HG03095 (cell line): Measurements from ENCODE around the gene PDPN.
"Not testable (repeated sequence)": the region's sequence is repeated elsewhere in the genome, so short reads cannot be mapped to it uniquely, and the experiment has no call there.

Experiments
- ATAC-seq: cut with Tn5 transposase; IDR thresholded peaks from one replicate; pipeline ENCODE4 v1.9.1; 2021; ENCODE audit warnings: moderate library complexity; ENCODE audit not compliant: unreplicated experiment

Gene PDPN

GRCh38 chr1:13583595-13583965 is at the start of gene PDPN:
Gene PDPN, plus strand, starts transcription at chr1:13583832. Its CDS starts 202 bp downstream, at chr1:13584034.
- no peak for ATAC-seq

DNA sequence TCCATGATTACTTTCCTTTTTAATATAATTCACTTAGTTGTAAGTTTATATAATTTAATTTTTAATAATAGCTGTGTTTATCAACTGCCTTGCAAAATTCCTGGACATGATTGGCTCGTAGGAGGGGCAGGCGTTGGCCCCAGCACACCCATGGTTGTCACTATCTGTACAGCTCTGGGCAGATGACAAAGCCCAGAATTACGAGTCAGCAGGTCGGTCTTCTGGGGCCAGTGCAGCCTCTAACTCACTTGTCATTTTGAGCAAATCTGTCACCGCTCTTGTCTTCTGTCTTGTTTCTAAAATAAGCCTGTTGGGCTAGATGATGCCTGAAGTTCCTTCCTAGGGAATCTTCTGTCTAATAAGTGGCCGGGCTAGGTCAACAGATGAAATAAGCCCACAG is 48.4 kb upstream of the PDPN start:
- ATAC-seq, result no peak

GRCh38 chr1:13536571-13536970 is 47.1 kb upstream of the PDPN start:
- ATAC-seq, result no peak

- no peak for ATAC-seq
These were observed 44.8 kb upstream of the PDPN start for GRCh38 chr1:13538832-13539231.

DNA sequence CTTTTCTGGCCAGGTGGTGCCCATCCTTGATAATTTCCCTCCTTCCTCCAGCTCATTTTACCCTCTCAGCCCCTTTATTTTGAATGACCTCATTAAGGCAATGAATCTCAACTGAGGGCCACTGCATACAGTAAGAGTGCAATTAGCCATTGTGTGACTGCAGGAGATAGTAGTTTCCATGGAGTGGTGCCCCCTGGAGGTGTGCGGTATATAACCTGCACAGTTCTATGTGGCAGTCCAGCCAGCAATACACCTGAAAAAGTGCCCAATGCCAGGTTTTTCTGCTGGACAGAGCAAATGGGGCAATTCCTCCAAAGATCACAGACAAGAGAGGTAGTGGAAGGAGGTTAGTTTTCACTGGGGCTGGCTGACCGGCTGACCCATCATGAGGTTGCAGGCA is 43.9 kb upstream of the PDPN start:
- ATAC-seq, result no peak

DNA sequence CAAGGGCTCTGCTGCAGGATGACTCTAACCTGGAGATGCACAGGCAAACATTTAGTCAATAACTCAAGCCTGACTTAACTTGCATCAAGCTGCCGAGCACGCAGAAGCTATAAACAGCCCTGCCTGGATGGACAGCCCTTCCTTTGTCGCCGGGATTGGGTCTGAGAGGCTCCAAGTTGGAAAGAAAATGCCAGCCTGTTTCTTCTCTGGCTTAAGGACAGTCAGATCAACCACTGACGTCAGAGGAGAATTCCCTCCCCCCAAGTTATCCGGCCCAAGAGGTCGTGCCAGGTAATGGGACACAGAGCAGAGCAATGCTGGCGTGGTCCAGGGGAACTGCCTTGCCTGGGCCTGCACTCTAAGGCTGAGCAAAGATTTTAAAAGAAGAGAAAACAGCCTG is 42.8 kb upstream of the PDPN start:
- no peak for ATAC-seq

GRCh38 chr1:13541435-13542215 is 42.0 kb upstream of the PDPN start:
- no peak for ATAC-seq

DNA sequence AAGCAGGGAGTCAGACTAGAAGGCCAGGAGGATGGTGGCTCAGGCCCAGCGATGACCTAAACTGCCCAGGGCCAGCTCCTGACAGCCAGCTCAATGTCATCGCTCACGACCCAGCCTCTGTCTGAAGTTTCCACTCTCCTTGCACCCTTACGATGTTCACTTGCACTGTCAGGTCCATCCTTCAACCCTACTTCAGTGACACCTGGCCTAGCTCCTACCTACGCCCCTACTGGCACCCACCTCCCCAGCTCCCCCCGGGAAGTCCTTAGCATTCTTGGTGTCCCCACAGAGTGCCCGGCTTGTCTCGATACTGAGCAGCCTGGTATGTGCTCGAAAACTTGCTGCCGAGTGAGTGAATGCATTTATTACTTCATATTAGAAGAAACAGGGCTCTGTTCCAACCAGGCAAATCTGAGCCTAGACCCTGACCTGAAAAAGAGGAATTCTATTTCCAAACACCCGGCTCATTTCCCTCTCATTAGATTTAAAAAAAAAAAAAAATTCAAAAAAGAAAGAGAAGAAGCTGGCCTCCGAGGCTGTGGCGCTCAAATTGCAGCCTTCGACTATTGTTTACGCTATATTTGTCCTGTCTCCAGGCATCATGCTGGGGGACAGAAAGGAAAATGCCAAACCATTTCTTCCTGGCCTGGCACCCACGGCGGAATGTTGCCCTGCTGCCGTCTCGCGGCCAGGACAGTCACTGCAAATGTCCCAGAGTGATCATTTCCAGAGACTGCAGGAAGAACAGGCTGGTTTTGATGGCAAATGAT is 40.0 kb upstream of the PDPN start:
- ATAC-seq, result no peak

DNA sequence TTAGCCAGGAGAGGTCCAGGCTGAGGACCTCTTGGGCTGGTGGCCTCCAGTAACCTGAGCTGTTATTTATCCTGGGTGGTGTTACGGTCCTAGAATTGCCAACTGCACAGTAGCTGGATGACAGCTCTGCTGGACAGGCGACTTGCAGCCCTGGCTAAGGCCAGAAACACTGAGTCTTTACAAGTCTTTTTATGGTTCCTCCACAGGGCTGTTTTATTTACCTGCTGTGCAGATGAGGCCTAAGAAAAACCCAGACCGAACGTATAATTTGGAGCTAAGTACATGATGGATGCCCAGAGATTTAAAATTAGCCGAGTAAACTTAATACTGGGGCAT is 39.4 kb upstream of the PDPN start:
- no peak for ATAC-seq

GRCh38 chr1:13546791-13547190 is 36.8 kb upstream of the PDPN start:
- ATAC-seq, result no peak

- ATAC-seq, result no peak
These were observed 35.4 kb upstream of the PDPN start for GRCh38 chr1:13548281-13548680.

- ATAC-seq, result no peak
These were observed 34.6 kb upstream of the PDPN start for GRCh38 chr1:13549021-13549420.

- ATAC-seq, result no peak
These were observed 34.1 kb upstream of the PDPN start for GRCh38 chr1:13549521-13549920.

DNA sequence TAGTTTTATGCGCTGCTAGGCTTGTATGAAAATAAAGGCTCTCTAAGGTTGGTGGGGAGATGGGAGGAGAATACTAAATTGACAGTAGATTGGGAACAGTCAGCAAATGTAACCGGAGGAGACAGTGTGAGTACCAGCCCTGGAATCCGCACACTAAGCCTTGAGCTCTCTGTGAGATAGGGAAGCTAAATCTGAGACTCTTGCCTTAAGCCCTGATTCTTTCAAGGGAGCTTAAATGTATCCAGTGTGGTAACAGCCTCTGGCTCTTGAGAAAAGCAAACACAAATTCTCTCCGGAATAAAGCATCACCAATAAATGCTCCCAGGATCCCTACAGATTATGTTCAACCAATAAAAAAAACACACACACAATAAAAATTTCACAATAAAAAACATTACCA is 33.0 kb upstream of the PDPN start:
- ATAC-seq, result no peak

GRCh38 chr1:13554798-13555197 is 28.8 kb upstream of the PDPN start:
- no peak for ATAC-seq

DNA sequence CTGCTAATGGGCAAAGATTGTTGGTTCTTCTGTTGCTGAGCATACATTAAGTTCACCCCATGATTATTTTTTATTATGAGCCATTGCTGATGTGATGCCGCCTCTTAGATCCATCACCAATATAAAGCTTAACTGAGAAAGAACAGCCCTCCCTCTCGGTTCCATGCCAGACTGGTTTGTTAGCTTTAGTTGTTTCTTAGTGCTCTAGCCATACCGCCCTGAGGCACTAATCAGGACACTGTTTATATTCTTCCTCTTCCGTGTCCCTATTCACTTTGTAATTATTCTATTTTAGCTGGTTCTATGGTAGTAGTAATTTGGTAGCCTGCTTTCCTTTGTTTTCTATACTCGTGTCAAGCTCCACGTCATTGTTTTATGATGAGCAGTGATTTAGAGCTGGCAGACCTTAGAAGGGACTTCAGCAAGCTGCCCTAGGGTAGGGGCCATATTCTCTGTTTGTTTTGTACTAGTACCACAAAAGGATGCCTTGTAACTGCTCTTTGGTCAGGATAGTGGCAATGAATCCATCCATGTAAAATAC is 27.3 kb upstream of the PDPN start:
- ATAC-seq, result no peak

DNA sequence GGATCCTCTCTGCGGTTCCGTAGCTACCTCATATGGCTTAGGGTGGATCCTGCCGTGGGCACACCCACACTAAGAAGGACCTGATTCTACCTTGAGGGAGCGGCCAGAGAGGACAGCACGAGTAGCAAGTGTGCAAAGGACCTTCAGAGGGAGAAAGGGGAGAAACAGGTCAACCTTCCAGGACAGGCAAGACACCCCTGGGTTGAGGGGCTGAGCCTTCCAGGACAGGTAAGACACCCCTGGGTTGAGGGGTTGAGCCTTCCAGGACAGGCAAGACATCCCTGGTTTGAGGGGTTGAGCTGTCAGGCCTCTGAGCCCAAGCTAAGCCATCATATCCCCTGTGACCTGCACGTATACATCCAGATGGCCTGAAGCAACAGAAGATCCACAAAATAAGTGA is 23.1 kb upstream of the PDPN start:
- no peak for ATAC-seq

- not testable (repeated sequence) for ATAC-seq
These were observed 20.7 kb upstream of the PDPN start for GRCh38 chr1:13562981-13563380.

GRCh38 chr1:13564073-13564472 is 19.6 kb upstream of the PDPN start:
- no peak for ATAC-seq

GRCh38 chr1:13570435-13570834 is 13.2 kb upstream of the PDPN start:
- not testable (repeated sequence) for ATAC-seq

DNA sequence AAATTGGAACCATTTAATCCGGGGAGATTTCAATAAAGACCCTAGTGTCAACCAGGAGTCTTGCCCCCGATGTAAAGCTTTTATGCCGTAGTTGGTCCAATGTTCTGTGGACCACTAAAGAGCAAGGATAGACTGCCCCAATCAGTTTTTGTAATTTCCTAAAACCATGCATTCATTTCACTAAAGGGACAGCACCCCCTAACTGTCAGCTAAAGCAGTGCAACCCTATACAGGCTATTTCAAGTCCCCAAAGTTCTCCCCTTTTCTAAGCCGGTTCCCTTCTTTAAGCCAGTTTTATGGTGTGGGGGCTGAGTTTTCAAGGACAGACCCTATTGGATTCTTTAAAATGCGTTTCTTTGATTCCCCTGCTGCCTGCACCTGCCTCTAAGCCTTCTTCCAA is 12.7 kb upstream of the PDPN start:
- ATAC-seq, result no peak

DNA sequence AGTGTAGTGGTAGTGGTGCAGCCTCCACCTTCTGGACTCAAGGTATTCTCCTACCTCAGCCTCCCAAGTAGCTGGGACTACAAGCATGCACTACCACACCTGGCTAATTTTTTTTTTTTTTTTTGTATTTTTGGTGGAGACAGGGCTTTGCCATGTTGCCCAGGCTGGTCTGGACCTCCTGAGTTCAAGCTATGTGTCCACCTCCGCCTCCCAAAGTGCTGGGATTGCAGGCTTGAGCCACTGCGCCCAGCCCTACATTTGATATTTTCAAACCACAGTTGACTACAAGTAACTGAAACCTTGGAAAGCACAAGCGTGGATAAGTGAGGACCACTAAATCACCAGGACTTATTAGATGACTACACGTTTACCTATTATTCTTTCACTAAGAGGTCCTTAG is 10.0 kb upstream of the PDPN start:
- ATAC-seq, result no peak
